GM21619 (cell line): Measurements from ENCODE around the gene API5.
A peak's percentile ranks its signal among the peaks of the same experiment; 100 is the strongest.
"Not testable (repeated sequence)": the region's sequence is repeated elsewhere in the genome, so short reads cannot be mapped to it uniquely, and the experiment has no call there.

Source experiments
- ATAC-seq: cut with Tn5 transposase; IDR thresholded peaks from one replicate; pipeline ENCODE4 v1.9.1; 2021; ENCODE audit not compliant: unreplicated experiment

API5 gene

DNA sequence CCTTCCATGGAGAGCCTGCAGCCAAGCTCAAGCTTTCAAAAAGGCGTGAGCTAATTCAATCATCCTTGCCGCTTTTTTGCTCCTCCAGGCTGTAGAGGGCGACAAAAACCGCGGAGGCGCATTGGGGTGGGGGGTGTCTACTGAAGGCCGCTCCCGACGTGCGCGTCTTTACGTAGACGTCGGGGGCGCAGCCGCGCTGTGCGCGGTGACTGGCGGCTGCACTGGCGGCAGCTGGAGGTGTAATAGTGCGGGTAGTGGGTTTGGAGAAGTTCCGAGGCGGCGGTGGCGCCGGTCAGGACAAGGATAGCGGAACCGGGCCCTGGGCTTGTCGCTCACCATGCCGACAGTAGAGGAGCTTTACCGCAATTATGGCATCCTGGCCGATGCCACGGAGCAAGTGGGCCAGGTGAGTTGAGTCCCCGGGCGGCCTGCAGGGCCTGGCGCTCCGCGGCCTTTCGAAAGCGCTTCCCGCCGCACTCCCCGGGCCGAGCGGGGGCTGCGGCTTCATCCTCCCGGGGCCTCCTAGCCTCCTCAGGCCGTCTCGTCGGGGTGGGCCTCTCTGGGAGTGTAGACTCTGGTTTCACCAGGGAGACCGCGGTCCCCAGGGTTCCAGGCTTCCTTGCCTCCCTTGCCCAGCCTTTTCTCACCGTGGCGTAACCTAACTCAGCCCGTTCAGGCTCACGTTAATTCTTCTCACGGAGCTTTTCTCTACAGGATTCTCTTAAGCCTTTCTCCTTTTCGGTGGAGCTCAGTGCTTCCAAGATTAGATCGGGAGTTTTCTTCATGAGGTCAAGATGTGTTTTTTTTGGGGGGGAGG is at the start of gene API5:
API5 (plus strand) TSS at position 206 of the 817 bp plus-strand sequence; CDS start at position 338, 132 bp downstream.
- peak; percentile 98 for ATAC-seq

DNA sequence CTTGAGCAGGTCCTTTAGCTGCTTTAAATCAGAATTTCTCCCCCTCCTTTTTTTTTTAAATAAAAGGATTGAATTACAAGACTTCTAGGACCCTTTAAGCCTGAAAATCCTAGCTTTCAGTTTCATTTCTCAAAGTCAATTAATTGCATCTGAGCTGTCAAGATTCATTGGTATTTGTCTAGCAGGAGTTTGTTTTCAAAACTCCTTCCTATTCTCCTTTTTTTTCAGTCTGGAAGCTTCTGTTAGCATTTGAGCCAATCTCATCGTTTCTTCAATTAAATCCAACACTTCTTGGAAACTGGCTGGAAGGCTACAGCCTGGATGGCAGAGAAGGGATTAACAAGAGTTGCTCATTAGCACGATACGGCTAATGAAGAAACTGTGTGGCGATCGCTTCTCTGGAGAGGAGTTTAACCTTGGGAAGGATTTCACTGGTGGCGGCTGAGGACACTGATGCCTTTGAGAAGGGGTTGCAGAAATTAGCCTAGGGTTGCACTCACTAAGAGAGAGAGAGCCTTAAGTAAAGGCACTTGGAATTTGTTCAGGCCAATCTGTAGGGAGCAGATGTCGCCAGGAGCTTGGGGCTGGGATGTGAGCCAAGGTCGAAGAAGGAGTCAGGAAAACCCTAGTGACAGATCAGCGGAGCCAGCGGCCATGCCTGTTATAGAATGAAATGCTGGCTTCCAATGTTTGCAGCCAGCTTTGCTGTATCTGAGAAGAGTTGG is 43.8 kb upstream of the API5 start:
- ATAC-seq: no peak

DNA sequence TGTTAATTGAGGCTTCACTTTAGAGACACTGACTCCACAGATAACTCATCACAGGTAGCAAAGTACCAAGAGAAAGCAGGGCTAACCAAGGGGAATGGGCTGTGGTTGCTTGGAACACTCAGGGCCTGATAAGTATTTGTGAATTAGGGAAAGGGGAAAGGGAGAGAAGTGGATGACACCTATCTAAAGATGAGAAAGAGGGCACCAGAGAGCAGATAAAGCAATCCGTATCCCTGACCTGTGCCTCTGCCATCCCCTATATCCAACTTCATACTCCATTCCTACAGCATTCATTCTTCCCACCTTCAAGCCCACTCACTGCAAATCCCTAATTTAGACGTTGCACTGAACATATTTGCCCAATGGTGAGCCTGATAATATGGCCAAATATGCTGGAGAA is 43.0 kb upstream of the API5 start:
- ATAC-seq: no peak

DNA sequence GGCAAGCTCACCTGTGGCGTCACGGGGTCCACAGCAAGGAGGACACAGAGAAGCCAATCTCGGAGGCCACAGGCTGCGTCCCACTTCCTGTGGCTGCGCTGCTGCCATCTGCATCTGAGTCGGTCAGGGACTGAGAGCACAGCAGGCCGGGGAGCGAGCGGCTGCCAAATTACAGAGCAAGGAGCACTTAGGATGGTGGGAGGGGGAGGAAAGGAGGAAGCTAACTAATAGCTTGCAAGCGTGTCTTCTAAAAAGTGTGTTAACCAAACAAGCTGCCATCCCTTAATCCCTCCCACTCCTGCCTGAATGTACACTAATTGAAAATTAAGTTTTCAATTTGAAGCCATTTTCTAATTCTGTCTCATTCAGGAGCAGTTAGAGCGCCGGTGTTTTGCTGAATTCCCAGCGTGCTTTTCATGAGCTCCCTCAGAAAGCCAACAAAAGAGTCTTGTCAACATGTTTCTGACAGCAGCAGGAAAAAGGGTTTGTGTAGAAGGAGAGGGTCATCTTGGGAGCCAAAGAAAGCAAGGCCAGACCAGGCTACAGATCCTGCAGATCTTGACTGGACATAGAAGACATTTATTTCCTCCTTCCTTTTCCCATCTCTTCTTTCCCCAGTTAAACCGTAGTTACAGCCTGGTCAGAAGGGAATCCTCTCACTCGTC is 42.4 kb upstream of the API5 start:
- ATAC-seq: no peak

DNA sequence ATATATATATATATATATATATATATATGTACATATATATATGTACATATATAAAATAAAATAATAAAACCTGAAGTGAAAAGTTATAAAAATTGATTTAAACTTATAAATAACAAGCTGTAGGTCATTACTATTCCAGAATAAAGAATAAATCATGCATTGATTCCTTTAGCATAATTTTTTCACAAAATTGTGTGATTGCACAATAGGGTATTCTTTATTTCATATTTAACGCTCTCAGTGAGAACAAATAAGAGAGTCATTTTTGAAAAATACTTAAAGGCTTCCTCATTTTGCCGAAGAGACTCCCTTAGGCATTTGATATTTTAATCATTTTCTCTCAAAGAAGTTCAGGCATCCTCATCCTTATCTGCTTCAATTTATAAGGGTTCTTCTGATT is 41.3 kb upstream of the API5 start:
- ATAC-seq: no peak

DNA sequence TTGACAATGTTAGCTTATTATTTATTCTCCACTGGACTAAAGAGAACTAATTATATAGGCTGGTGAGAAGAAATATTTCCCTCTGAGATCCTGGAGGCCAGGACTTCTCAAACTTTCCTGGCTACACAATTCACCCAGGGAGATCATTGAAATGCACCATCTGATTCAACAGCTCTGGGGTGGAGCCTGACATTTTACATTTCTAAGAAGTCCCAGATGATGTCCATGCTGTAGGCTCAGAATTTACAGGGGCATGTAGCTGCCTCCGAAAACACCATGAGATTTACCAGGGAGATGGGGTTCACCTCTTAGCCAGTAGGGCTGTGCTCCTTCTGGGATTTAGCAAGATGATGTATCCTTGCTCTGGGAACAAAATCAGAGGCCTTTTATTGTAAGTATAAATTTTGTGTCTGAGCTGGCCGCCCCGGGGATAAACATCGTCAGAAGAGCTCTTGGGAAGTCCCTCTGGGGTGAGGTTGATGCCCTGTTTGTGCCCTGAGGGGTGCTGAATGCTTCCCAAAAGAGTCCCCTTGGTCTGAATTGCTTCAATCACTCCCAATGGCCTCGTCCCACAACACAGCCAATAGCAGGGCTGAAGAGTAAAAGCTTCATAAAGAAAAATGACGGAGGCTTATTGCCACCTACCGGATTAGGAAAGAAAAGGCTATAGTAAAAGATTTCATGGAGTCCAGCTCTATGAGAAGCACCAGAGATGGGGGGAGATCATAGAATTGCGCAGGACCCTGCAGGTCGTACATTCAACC is 33.4 kb upstream of the API5 start:
- ATAC-seq: no peak

DNA sequence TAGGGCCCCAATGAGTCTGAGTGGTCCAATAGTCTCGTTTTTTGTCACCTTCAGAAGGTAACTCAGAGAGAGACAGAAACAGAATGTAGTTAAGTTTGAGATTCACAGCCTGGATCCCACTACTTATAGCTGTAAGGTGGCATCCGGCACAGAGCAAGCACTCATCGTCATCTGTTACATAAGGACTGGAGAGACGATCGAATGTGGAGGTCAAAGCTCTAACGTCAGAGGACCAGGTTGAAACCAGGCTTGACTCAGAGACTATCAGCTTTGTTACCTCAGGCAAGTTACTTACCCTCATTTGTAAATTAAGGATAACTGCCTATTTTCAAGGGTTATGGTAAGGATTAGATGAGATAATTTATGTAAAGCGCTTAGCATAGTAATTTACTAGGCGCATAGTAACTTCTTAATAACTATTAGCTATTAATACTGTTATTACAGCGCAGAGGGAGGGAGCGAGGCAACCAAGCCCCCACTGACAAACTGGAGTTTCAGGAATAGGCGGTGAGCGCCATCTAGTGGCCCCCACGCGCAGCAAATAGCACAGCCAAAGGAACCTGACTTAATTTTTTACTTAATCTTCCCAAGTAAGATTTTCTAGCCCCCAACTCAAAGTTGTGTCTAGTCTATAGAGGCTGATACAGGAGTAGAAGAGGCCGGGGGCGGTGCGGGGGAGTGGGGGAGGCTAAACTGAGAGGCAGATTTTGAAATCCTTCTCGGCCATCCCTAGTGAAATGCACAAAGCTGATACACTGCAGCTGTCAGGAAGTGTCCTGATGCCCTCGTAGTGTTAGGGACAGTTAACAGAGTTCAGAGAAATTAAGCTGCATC is 29.0 kb upstream of the API5 start:
- no peak for ATAC-seq

DNA sequence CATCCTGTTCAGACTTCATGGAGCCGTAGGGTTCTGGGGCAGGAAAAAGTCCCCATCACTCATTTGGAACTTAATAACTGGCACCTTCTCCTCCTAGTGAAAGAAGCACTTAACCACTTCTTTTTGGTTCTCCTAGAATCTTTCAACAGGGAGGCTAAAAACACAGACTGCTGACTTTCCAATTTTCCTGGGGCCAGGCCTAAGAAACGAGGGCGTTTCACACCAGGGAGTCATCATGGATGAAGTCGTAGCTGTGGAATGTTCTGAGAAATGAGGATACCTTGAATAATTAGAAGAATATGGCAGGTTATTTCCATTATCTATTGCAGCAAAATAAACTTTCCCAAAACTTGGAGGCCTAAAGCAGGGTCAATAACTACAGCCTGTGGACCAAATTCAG is 26.0 kb upstream of the API5 start:
- ATAC-seq: no peak

DNA sequence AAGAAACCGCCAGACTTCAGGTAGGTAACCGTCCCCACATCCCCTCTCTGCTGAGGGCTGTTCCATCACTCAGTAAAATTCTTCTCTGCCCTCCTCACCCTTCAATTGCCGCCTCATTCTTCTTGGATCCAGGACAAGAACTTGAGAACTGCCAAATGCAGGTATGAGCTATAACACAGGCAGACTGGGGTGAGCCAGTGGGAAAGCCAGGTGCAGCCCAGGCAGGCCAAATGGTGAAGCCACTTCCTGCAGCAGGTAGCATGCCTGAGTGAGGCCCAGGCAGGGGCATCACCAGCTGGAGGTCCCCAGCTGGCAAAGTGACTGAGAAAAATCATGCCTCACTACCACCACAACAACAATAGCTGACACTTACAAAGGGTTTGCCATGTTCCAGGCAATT is 22.4 kb upstream of the API5 start:
- ATAC-seq: no peak

DNA sequence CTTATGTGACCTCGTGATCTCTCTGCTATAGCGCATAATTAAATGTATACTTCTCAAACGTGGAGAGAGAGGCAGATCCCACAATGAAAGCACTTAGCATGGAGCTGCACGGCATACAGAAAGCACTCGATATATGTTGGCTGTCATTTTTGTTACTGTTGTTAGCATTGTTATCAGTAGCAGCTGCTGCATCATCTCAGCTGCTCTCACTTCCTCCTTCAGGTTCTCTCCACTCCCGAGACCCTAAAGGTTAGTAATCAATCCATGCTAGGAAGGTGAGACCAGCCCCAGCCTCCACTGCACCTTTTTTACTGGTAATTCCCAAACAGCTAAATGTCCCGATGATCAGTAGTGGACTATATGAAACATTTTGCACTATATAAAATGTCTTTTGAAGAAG is 13.4 kb upstream of the API5 start:
- ATAC-seq: no peak

DNA sequence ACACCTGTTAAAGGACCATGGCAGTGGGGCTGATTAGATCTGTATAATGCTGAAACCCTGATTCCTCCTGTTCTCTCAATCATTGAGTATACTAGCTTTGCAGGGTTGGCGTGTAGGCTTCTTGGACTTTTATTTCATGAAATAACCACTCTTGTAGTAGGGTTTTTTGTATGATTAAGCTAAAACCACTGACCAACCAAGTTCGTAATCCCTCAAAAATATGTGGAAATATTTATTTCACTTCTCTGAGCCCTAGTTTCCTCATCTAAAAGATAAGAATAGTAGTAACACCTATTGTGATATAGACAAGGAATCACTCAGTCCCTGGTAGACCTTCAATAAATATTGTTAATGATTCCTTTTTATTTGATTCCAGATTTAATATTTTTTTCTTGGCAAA is 4.2 kb downstream of the API5 start:
- ATAC-seq: no peak

DNA sequence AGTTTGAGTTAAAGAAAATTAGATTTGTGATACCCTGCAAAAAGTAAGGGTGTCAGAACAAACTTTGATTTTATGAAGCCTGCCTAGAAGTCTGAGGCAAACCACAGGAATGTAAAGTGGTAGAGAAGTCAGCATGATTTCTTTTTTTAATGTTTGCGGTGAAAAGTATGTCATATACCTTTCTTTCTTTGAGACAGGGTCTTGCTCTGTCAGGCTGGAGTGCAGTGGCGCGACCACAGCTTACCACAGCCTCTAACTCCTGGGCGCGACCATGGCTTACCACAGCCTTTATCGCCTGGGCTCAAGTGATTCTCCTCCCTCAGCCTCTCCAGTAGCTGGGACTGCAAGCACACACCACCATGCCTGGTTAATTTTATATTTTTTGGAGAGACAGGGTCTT is 4.7 kb downstream of the API5 start:
- no peak for ATAC-seq

DNA sequence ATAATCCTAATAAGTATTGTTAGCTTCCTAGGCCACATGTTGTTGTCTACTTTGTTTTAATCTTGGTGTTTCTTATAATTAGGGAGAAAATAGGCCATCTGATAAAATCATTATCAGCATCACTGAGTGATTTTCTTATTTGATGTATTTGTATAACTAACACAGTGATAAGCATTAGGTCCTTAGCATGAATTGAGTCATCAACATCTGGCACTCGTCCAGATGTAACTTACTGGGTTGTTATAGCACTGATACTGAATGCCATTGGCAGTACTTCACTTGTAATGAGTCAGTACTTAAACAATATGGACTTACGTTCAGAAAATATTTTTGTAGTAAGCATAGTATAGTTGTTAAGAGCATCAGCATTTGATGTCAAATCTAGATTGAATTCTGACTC is 16.2 kb downstream of the API5 start:
- no peak for ATAC-seq

DNA sequence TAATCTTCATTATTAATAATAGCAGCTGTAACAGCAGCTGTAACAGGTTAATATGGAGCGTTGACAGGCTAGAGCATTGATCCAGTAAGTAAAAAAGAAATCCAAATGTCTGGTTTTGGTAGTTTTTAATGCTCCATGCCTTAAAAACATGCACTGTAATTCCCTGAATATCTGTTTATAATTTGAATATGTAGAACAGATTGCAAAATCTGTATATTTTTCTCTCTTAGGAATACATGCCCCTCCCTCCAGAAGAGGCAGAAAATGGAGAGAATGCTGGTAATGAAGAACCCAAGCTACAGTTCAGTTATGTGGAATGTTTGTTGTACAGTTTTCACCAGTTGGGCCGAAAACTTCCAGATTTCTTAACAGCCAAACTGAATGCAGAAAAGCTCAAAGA is 16.7 kb downstream of the API5 start:
- no peak for ATAC-seq

DNA sequence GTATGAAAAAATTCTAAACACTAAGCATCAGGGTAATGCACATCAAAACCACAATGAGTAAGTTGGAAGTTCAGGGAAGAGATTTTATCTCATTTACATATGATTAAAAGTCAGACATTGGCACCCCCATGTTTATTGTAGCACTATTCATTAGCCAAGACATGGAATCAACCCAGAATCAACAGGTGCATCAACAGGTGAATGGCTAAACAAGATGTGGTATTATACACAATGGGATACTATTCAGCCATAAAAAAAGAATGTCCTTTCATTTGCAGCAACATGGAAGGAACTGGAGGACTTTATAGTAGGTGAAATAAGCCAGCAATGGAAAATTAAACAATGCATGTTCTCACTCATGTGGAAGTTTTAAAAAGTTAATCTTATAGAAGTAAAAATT is 29.4 kb downstream of the API5 start:
- no peak for ATAC-seq

DNA sequence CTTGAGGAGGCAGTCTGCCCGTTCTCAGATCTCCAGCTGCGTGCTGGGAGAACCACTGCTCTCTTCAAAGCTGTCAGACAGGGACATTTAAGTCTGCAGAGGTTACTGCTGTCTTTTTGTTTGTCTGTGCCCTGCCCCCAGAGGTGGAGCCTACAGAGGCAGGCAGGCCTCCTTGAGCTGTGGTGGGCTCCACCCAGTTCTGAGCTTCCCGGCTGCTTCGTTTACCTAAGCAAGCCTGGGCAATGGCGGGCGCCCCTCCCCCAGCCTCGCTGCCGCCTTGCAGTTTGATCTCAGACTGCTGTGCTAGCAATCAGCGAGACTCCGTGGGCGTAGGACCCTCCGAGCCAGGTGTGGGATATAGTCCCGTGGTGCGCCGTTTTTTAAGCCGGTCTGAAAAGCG is 39.6 kb downstream of the API5 start:
- ATAC-seq: not testable (repeated sequence)

DNA sequence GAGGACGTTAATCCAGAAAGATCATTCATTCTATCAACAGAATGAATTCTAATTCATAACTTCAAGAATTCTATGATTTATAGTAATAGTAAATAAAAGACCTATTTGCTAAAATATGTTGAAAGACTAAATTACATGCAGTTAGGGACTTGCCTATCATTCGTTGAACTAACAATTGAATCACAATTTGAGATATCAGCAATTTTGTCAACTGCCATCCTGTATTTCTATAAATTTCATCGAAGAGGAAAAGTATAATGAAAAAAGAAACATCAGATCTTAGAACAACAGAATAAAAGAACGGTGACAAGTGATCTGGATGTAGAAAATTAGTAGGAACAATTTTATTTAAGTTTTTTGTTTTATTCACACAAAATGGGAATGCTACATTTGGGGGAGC is 42.5 kb downstream of the API5 start:
- ATAC-seq: no peak

DNA sequence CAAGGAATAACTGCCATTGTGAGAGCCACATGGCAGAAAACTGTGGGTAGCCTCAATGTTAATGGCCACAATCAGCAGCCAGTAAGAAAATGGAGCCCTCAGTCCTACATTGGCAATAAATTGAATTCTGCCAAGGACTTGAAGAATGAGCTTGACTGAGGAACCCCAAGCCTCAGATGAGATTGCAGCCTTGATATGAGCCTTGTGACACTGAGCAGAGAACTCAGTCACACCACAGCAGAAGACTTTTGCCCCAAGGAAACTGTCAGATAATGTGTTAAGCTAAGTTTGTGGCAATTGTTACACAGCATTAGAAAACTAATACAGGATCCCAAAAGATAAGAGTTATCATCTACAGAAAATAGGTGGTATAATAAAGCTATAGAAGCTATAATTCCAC is 44.5 kb downstream of the API5 start:
- no peak for ATAC-seq

DNA sequence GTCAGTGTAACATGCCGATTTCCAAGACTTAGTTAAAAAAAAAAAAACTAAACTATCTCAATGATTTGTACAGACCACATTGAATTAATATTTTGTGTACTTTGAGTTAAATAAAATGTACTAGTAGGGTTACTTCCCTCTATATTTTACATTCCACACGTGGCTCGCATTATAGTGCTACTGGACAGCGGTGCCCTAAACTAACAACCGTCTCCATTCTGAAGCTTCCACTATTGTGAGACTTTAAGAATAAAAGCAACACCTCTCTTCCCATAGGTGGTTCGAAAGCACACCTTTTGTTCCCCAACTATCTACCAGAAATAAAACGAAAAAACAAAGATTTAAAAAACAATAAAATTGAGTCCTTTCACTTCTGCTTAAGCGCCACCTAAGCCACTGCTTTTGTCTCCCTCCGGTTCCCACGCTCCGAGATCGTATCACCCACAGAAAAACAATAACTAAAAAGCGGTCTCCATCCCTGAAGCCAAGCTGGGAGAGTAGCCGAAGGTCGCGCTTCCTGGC is 46.5 kb downstream of the API5 start:
- ATAC-seq: no peak

DNA sequence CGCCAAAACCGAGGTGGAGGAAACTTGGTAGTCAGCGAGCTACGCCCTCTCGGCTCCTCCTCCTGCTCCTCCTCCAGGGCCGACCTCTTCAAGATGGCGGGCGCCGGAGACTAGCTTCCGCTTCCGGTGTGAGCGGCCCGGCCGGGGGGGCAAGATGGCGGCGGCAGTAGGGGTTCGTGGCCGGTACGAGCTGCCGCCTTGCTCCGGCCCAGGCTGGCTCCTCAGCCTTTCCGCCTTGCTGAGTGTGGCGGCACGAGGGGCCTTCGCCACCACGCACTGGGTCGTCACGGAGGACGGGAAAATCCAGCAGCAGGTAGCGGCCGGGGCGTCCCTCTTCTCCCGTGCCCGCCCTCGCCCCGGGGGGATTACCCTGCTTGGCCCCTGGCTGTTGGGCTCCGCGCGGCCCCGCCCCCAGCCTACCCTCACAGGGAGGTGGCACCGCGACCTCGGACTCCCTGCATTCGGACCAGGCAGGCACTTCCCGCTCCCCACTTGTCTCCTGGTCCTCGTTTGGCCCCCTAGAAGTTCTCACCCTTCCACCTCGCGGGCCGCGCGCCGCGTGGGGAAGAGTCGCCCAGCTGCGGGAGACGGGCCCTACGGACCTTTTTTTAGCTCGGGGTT is 47.1 kb downstream of the API5 start, which contains the start of gene TTC17:
TTC17 (plus strand) TSS at position 120 of the 621 bp plus-strand sequence; CDS start at position 155, 35 bp downstream.
- peak; percentile 92 for ATAC-seq
